Esophagus (tissue), 2 donors: ENCODE data around the gene SEC14L5. TPM values are rescaled to one million over a fixed set of nuclear protein-coding genes. Genes with fewer than 3 reads are reported as not detected.

Source experiments
- H3K27ac ChIP-seq, 2 donors: one replicate each; pipeline ENCODE4 v1.5.1; 2013; ENCODE audit warnings: low read depth in 2 of 2, mild to moderate bottlenecking in 2 of 2, inconsistent platforms in 1 of 2, low read length in 1 of 2, moderate library complexity in 1 of 2
- H3K27me3 ChIP-seq, 2 donors: one replicate each; pipeline ENCODE4 v1.6.1; 2013; ENCODE audit warnings: low read length in 2 of 2, control low read depth in 1 of 2, mild to moderate bottlenecking in 1 of 2; ENCODE audit not compliant: insufficient read depth in 2 of 2, control insufficient read depth in 1 of 2
- H3K36me3 ChIP-seq, 2 donors: one replicate each; pipeline ENCODE4 v1.6.1; 2013; ENCODE audit warnings: low read length in 1 of 2; ENCODE audit not compliant: control insufficient read depth in 2 of 2, insufficient read depth in 2 of 2
- H3K4me1 ChIP-seq, 2 donors: one replicate each; pipeline ENCODE4 v1.6.1; 2013; ENCODE audit warnings: low read length in 1 of 2; ENCODE audit not compliant: control insufficient read depth in 2 of 2, insufficient read depth in 2 of 2
- H3K4me3 ChIP-seq, 2 donors: one replicate each; pipeline ENCODE4 v1.5.1; 2013; ENCODE audit warnings: low read length in 2 of 2, mild to moderate bottlenecking in 2 of 2, low read depth in 1 of 2, moderate library complexity in 1 of 2
- H3K9me3 ChIP-seq, 2 donors: one replicate each; pipeline ENCODE4 v1.6.1; 2013; ENCODE audit warnings: mild to moderate bottlenecking in 2 of 2, low read depth in 1 of 2, low read length in 1 of 2, moderate library complexity in 1 of 2; ENCODE audit not compliant: control insufficient read depth in 2 of 2, insufficient read depth in 1 of 2
- WGBS, 2 donors: extraction: QIAGEN DNeasy Blood & Tissue Kit; methylation state at CpG; one replicate each; pipeline ENCODE4 v1.1.7; 2013; 5-methylcytosine and 5-hydroxymethylcytosine counted together
- polyA plus RNA-seq, 2 donors: library from polyadenylated mRNA; stranded (reverse); fragments of 200-250 nt; gene quantifications; one replicate each; pipeline ENCODE4 v1.2.3, GENCODE V29; 2013
- donor health status: healthy with polysubstance abuse.
- donor health status: Bipolar disorder and iron deficiency.

The SEC14L5 gene
- under 1 TPM; 0.19 to 0.49 TPM for polyA plus RNA-seq

DNA sequence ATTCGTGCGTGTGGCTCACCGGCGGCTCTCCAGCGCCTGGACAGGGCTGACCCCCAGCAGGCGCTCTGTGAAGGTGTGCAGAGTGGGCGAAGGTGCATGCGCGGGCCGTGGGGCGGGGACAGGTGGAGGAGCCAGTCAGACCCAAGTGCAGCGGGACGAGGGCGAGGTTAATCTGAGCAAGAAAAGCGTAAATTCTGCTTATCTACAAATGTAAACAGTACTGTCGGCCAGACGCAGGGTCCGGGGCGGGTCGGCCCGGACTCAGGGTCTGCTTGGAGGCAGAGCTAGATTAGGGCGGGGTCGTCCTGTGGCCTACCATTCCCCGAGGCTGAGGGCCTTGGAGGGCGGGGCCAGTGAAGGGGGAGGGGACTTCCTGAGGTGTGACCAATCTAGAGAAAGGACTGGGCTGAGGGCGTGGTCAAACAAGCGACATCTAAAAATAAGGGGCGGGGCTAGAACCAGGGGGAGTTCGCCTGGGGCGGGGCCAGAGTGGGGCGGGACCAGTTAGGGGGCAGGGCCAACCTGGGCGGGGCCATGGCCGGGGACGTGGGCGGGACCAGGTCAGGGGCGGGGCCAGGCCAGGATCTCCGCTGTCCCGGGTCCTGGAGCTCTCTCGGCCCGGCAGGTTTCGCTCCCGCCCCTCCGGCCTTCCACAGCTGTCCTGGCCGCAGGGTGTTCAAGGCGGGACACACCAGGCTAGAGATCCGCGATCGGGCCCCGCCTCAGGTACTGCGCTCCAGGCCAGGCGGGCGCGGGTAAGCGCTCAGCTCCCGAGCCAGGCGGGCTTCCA is at the start of gene SEC14L5:
TSS of gene SEC14L5 (plus strand) at position 611 of the 790 bp plus-strand sequence. CDS start 994 bp downstream, outside the sequence.
- Histone ChIP-seq H3K4me3 (peak within 1 kb of the TSS; percentile 43 to 47), H3K9me3 (no peaks in the 10 kb centered on the region), H3K4me1 (peaks cover 3 to 8% of the 10 kb centered on the region in 2 donors), H3K36me3 (no peaks in the 10 kb centered on the region), H3K27ac (peak within 1 kb of the TSS; percentile 53 to 74), H3K27me3 (no peaks in the 10 kb centered on the region)
- WGBS, 2 donors: 1% methylated on average over 51 to 56 of the region's 56 CpGs

DNA sequence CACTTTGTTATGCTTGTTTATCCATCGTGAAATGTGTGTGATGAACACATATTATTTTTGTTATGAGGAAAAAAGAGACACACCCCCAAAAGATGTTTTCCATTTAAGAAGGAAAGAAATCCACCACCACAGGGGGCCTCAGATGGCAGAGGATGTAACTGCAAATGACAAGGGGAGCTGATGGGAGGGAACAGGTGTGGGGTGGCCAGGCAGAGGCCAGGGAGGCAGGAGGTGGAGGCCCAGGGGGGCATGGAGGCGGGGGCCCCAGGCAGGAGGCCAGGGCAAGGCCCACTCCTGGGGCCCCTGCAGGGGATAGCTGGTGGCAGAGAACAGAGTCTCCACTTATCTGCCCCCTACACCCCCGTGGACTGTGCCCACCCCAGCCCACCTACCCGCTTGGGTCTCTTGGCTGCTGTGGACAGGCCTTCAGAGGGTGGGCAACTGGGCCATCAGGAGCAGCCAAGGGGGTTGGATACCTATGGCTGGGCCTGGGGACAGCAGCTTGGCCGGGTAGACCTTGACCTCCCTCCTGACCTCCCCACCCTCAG is 49.2 kb upstream of the SEC14L5 start:
- Histone ChIP-seq H3K36me3 (peaks cover 0 to 25% of the 10 kb centered on the region in 2 donors), H3K4me1 (no peaks in the 10 kb centered on the region), H3K27me3 (no peaks in the 10 kb centered on the region), H3K27ac (no peak overlapping the region), H3K9me3 (no peaks in the 10 kb centered on the region), H3K4me3 (no peak overlapping the region)
- WGBS, 2 donors: 80 to 89% methylated on average over 5 of the region's 5 CpGs

DNA sequence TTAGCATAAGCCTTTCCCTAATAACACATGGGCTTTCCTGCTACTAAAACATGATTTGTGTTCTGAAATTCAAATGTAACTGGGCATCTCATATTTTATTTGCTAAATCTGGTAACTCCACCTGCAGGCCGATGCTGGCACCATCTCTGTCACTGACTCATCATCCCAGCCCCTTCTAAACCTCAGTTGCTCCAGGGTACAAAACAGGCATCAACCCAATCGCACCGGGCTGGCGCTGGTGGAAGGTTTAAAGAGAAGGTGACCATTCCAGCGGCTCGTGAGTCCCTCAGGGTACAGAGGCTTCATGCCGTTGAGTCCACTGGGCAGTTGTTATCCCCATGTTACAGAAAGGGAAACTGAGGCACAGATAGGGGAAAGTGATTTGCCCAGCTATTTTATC is 48.3 kb upstream of the SEC14L5 start:
- WGBS, 2 donors: 68 to 79% methylated on average over 7 of the region's 7 CpGs
- H3K4me1 ChIP-seq: no peaks in the 10 kb centered on the region
- H3K27me3 ChIP-seq: no peaks in the 10 kb centered on the region
- H3K4me3 ChIP-seq: no peak overlapping the region
- no peak overlapping the region for H3K27ac ChIP-seq
- peaks cover 0 to 26% of the 10 kb centered on the region in 2 donors for H3K36me3 ChIP-seq
- H3K9me3 ChIP-seq: no peaks in the 10 kb centered on the region

DNA sequence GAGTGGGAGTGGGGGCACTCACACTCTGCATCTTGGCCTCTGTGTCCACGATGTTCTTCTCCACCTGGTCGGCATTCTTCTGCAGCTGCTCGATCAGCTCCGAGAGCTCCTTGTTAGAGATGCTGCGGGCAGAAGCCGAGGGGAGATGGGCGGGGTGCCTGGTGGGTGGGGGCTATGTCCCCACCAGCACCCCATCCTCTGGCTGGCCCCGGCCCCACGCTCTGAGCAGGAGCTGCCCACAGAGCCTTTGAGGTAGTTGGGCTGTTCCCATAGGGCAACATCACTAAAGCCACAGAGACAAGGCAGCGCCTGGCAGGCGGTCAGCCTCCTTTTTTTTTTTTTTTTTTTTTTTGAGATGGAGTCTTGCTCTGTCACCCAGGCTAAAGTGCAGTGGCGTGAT is 47.3 kb upstream of the SEC14L5 start:
- Histone ChIP-seq H3K27ac (peak overlapping the region in 1 of 2 donors; percentile 57), H3K27me3 (no peaks in the 10 kb centered on the region), H3K36me3 (peaks cover 0 to 31% of the 10 kb centered on the region in 2 donors), H3K9me3 (no peaks in the 10 kb centered on the region), H3K4me1 (no peaks in the 10 kb centered on the region), H3K4me3 (no peak overlapping the region)
- 91% methylated on average over 11 to 12 of the region's 12 CpGs for WGBS, 2 donors

DNA sequence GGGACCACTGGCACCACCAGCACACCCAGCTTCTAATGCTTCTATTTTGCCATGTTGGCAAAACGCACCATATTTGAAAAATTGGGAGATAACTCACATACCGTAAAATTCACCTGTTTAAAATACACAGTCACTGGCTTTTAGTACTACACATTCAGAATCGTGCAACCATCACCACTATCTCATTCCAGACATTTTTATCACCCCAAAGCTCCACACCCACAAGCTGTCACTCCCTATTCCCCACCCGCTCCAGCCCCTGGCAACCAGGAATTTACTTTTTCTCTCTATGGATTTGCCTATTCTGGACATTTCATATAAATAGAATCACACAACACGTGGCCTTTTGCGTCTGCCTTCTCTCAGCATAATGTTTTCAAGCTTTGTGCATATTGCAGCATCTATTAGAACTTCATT is 46.2 kb upstream of the SEC14L5 start:
- Histone ChIP-seq H3K4me3 (no peak overlapping the region), H3K4me1 (no peaks in the 10 kb centered on the region), H3K27me3 (no peaks in the 10 kb centered on the region), H3K9me3 (no peaks in the 10 kb centered on the region), H3K27ac (no peak overlapping the region), H3K36me3 (peaks cover 0 to 30% of the 10 kb centered on the region in 2 donors)
- WGBS, 2 donors: 67 to 71% methylated on average over 6 of the region's 6 CpGs

DNA sequence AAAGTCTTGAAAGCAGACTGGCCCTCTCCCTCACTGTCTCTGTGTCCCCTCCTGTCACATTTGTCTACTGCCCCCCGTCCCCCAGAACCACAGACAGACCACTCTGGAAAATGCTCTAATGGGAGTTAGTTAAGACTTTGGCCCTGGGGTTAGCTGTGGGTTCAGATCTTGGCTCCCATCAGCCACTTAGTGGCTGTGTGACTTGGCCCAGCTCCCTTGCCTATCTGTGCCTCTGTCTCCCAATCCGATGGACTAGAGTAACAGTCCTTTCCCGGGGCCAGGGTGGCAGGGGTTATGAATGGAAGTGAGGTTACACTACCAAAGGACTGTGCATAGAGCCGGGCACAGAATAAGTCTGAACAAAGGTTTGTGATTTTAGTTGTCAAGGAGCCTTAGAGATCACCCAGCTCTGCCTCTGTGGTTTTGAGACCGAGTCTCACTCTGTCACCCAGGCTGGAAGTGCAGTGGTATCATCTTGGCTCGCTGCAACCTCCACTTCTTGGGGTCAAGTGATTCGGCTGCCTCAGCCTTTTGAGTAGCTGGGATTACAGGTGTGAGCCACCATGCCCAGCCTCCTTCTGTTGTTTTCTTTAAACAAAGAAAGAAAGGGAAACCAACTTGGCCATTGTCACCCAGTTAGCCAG is 44.9 kb upstream of the SEC14L5 start:
- Histone ChIP-seq H3K9me3 (no peaks in the 10 kb centered on the region), H3K27me3 (no peaks in the 10 kb centered on the region), H3K4me3 (no peak overlapping the region), H3K4me1 (peaks cover 0 to 3% of the 10 kb centered on the region in 2 donors), H3K36me3 (peaks cover 0 to 30% of the 10 kb centered on the region in 2 donors), H3K27ac (peak overlapping the region in 1 of 2 donors; percentile 68)
- 80 to 84% methylated on average over 7 of the region's 7 CpGs for WGBS, 2 donors

DNA sequence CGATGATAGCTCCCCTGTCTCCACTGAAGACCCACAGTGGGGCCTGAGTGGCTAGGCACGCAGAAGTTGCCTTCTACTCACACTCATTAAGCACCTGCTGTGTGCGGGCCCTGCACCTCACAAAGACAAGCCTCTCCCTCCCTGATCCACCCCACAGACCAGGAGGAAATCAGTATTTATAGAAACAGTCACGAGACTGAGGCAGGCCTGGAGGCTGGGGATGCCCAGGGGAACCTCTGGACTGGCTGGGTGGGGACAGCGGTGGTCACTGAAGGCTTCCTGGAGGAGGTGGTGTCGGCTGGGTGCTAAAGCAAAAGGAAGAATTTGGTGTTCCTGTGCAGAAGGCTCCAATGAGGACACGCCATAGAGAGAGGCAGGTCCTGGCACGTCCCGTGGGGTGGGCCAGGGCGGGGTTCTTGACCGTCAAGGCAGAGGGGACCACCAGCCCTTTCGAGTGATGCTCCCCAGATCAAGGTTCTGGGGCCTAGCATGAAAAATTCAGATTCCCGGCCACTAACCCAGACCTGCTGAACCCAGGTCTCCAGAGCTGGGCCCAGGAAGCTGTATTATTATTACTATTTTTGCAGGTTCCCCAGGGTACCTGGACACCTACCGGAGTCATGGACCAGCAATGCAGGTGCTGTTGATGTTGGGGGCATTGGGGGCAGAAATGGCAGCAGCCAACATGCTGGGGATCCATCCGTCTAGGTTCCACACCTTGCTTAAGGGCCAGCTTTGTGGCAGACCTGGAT is 44.2 kb upstream of the SEC14L5 start:
- Histone ChIP-seq H3K4me1 (peaks cover 0 to 3% of the 10 kb centered on the region in 2 donors), H3K27ac (peak overlapping the region in 1 of 2 donors; percentile 68), H3K36me3 (peaks cover 0 to 32% of the 10 kb centered on the region in 2 donors), H3K9me3 (no peaks in the 10 kb centered on the region), H3K27me3 (no peaks in the 10 kb centered on the region), H3K4me3 (no peak overlapping the region)
- WGBS, 2 donors: 87 to 89% methylated on average over 15 of the region's 15 CpGs

DNA sequence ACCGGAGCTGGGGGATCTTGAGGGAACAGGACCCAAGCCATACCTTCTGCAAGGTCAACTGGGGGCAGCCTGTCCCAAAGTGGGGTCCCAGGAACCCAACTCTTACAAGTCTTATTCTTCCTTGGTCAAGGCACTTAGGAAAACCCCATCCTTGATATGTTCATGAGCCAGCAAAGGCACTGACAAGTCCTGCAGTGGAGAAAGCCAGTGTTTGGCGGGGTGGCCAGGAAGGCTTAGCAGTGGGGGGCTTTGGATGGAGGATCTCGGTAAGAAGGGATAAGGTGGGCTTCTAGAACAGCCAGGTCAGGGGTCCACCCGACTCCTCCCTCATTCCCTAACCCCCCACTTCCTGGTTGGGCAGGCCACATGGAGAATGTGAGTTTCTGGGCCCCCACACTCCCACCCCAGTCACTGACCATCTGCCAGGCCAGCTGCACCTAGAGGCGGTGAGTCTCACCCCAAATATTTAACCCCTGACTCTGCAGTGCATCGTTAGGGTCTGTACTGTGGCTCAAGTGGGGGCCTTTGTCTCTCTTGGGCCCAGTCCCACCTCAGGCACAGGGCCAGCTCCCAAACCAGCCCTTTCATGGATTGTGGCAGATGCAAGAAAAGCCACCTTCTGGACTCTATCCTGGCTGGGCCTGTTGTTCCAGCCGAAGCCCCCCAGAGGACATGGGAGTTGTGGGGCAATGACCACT is 43.5 kb upstream of the SEC14L5 start:
- Histone ChIP-seq H3K9me3 (no peaks in the 10 kb centered on the region), H3K27ac (peak overlapping the region in 1 of 2 donors; percentile 55), H3K4me1 (peaks cover 3 to 4% of the 10 kb centered on the region in 2 donors), H3K27me3 (no peaks in the 10 kb centered on the region), H3K36me3 (peaks cover 0 to 33% of the 10 kb centered on the region in 2 donors), H3K4me3 (no peak overlapping the region)
- WGBS, 2 donors: 89 to 94% methylated on average over 7 of the region's 7 CpGs
